GM06990 (cell line): ENCODE results near the gene U2AF1L4.
A peak's percentile ranks its signal among the peaks of the same experiment; 100 is the strongest.

Source experiments
- DNase-seq: peaks from one replicate; pipeline ENCODE4 v3.0.0-alpha.2; 2011; ENCODE audit not compliant: insufficient read length; ENCODE audit errors: extremely low read depth
- H3K27me3 ChIP-seq: replicated peaks from 2 replicates; pipeline ENCODE4 v1.6.0; 2011; ENCODE audit warnings: low read length; ENCODE audit not compliant: control insufficient read depth, insufficient read depth
- H3K36me3 ChIP-seq: 2 replicates; pipeline ENCODE4 v1.5.1; 2011; ENCODE audit warnings: low read length; ENCODE audit not compliant: control insufficient read depth, insufficient read depth
- H3K4me3 ChIP-seq: replicated peaks from 2 replicates; pipeline ENCODE4 v1.5.1; 2011; ENCODE audit warnings: low read depth, mild to moderate bottlenecking, control low read depth, low read length
- CTCF ChIP-seq: IDR thresholded peaks from 2 replicates; pipeline ENCODE4 v1.5.1; 2011; ENCODE audit warnings: low read length, control low read depth, mild to moderate bottlenecking, inconsistent platforms; ENCODE audit not compliant: insufficient read depth, poor library complexity, severe bottlenecking

The U2AF1L4 gene

GRCh38 chr19:35752746-35753350 is 7.6 kb upstream of the U2AF1L4 start:
- no peak for DNase-seq
- Histone ChIP-seq H3K4me3 (no peak overlapping the region), H3K27me3 (no peaks in the 10 kb centered on the region), H3K36me3 (peaks cover 17% of the 10 kb centered on the region)
- TF ChIP-seq CTCF: no peak

- peaks cover 17% of the 10 kb centered on the region for H3K36me3 ChIP-seq
These were observed 6.9 kb upstream of the U2AF1L4 start for GRCh38 chr19:35751839-35752745.

GRCh38 chr19:35750167-35750566 is 4.9 kb upstream of the U2AF1L4 start:
- peaks cover 17% of the 10 kb centered on the region for H3K36me3 ChIP-seq
- no peaks in the 10 kb centered on the region for H3K27me3 ChIP-seq
- no peak for TF ChIP-seq CTCF
- H3K4me3 ChIP-seq: no peak overlapping the region
- DNase-seq: no peak

More at GRCh38 chr19:35751839-35752745, 6.9 kb upstream of the U2AF1L4 start:
- no peak for TF ChIP-seq CTCF
- Histone ChIP-seq H3K4me3 (no peak overlapping the region), H3K27me3 (no peaks in the 10 kb centered on the region)
- DNase-seq: no peak

- DNase-seq: peak; percentile 98
- Histone ChIP-seq H3K27me3 (no peaks in the 10 kb centered on the region), H3K36me3 (peaks cover 9% of the 10 kb centered on the region), H3K4me3 (peak within 1 kb of the TSS; percentile 82)
- TF ChIP-seq CTCF: no peak
These were observed 3.1 kb upstream of the U2AF1L4 start, which contains the start of gene LIN37 for GRCh38 chr19:35748106-35749020. Gene LIN37 (plus strand): TSS chr19:35748576. CDS start chr19:35748725, 149 bp downstream.

GRCh38 chr19:35746531-35746930 is 1.3 kb upstream of the U2AF1L4 start:
- Histone ChIP-seq H3K27me3 (no peaks in the 10 kb centered on the region), H3K4me3 (peak overlapping the region; percentile 67), H3K36me3 (no peaks in the 10 kb centered on the region)
- no peak for TF ChIP-seq CTCF
- no peak for DNase-seq
